Erythroblast (primary cell): Measurements from ENCODE around the gene DGKI.

Experiments
- GATA1 ChIP-seq: IDR thresholded peaks from 2 replicates; pipeline ENCODE4 v1.6.1; 2011; ENCODE audit warnings: low read depth, mild to moderate bottlenecking, control low read depth, low read length, moderate library complexity
- POLR2A ChIP-seq: IDR thresholded peaks from 2 replicates; pipeline ENCODE4 v1.6.1; 2011; ENCODE audit warnings: mild to moderate bottlenecking, low read length

DNA sequence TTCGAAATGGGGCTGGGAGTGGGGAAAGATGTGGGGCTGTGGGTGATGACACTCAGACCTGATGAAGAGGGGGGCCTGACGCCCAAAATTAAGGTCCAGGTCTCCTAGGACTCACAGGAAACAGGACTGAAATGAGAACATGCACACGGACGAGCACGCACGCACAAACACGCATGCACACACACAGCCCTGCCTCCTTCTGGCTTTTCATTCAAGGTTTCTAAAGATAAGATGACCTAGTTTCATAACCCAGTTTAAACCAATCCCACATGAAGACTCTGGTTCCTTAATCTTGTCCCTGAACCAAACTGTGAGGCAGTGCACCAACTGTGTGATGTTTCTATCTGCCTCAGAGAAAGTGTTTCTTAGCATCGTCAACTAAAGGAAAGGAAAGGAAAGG lies 162.0 kb downstream of the DGKI start:
- TF ChIP-seq POLR2A: no peak
- TF ChIP-seq GATA1: no peak
